Stomach (tissue), 4 donors: Measurements from ENCODE around the gene CYREN.
"Not testable (repeated sequence)": the region's sequence is repeated elsewhere in the genome, so short reads cannot be mapped to it uniquely, and the experiment has no call there.

ENCODE experiments used
- EP300 ChIP-seq: sonication (generic); formaldehyde crosslinking; IDR thresholded peaks from one replicate; pipeline ENCODE4 v1.6.1; 2017; ENCODE audit warnings: antibody characterized with exemption
- POLR2A ChIP-seq, 4 donors: fragments of 450-650 bp; IDR thresholded peaks; one replicate each; pipeline ENCODE4 v1.6.1; 2016; ENCODE audit warnings: antibody characterized with exemption in 4 of 4, control low read depth in 2 of 4, mild to moderate bottlenecking in 1 of 4, moderate library complexity in 1 of 4
- POLR2AphosphoS5 ChIP-seq, 3 donors: sonication (generic); formaldehyde crosslinking; IDR thresholded peaks; one replicate each; pipeline ENCODE4 v1.6.1; 2016; ENCODE audit warnings: antibody characterized with exemption in 3 of 3
- TF ChIP-seq, protein P1 (sequence below), 7 experiments: fragments of 450-650 bp in 4 of 7; fragments of 200-600 bp in 3 of 7; sonication (generic) in 3 of 7; IDR thresholded peaks; one replicate each; pipeline ENCODE4 v1.5.1; 2016 to 2019; ENCODE audit warnings: antibody characterized with exemption in 7 of 7, control low read depth in 2 of 7, mild to moderate bottlenecking in 1 of 7

- TF ChIP-seq POLR2AphosphoS5 (IDR thresholded peaks at IDR 0.05); POLR2A (IDR thresholded peaks at IDR 0.05); EP300: not testable (repeated sequence)
- TF ChIP-seq, protein P1, sequence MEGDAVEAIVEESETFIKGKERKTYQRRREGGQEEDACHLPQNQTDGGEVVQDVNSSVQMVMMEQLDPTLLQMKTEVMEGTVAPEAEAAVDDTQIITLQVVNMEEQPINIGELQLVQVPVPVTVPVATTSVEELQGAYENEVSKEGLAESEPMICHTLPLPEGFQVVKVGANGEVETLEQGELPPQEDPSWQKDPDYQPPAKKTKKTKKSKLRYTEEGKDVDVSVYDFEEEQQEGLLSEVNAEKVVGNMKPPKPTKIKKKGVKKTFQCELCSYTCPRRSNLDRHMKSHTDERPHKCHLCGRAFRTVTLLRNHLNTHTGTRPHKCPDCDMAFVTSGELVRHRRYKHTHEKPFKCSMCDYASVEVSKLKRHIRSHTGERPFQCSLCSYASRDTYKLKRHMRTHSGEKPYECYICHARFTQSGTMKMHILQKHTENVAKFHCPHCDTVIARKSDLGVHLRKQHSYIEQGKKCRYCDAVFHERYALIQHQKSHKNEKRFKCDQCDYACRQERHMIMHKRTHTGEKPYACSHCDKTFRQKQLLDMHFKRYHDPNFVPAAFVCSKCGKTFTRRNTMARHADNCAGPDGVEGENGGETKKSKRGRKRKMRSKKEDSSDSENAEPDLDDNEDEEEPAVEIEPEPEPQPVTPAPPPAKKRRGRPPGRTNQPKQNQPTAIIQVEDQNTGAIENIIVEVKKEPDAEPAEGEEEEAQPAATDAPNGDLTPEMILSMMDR (IDR thresholded peaks at IDR 0.05), result not testable (repeated sequence)
Measured at GRCh38 chr7:135173916-135174315, 3.4 kb upstream of the CYREN start.
